ENCODE results near the gene TAP1.
"Not testable (repeated sequence)": the region's sequence is repeated elsewhere in the genome, so short reads cannot be mapped to it uniquely, and the experiment has no call there.

Gene TAP1

GRCh38 chr6:32853541-32854375 is at the start of gene TAP1, which contains the start of gene PSMB9:
Gene TAP1, minus strand, starts transcription at chr6:32853704. Its CDS starts 68 bp downstream, at chr6:32853636.
Gene PSMB9, plus strand, starts transcription at chr6:32854192. Its CDS starts 38 bp downstream, at chr6:32854230.
- peak; percentile 95 for DNase-seq (ENCODE audit: low spot score)

GRCh38 chr6:32895006-32895345 is 41.5 kb upstream of the TAP1 start:
- DNase-seq (ENCODE audit: low spot score), result no peak

- peak; percentile 96 for DNase-seq (ENCODE audit: low spot score)
Measured at GRCh38 chr6:32894085-32895005, 40.8 kb upstream of the TAP1 start.

- no peak for DNase-seq (ENCODE audit: low spot score)
Measured at GRCh38 chr6:32890831-32891230, 37.3 kb upstream of the TAP1 start.

- no peak for DNase-seq (ENCODE audit: low spot score)
Measured at GRCh38 chr6:32889533-32889932, 36.0 kb upstream of the TAP1 start.

- no peak for DNase-seq (ENCODE audit: low spot score)
Measured at GRCh38 chr6:32888576-32888975, 35.1 kb upstream of the TAP1 start.

GRCh38 chr6:32887616-32888015 is 34.1 kb upstream of the TAP1 start:
- DNase-seq (ENCODE audit: low spot score), result no peak

GRCh38 chr6:32886681-32887383 is 33.3 kb upstream of the TAP1 start:
- no peak for DNase-seq (ENCODE audit: low spot score)

- DNase-seq (ENCODE audit: low spot score), result peak; percentile 80
Measured at GRCh38 chr6:32885698-32886286, 32.3 kb upstream of the TAP1 start.

GRCh38 chr6:32883789-32884188 is 30.3 kb upstream of the TAP1 start:
- DNase-seq (ENCODE audit: low spot score), result no peak

- no peak for DNase-seq (ENCODE audit: low spot score)
Measured at GRCh38 chr6:32882879-32883250, 29.4 kb upstream of the TAP1 start.

GRCh38 chr6:32880962-32881361 is 27.5 kb upstream of the TAP1 start:
- DNase-seq (ENCODE audit: low spot score), result not testable (repeated sequence)

GRCh38 chr6:32879691-32880090 is 26.2 kb upstream of the TAP1 start:
- no peak for DNase-seq (ENCODE audit: low spot score)

- no peak for DNase-seq (ENCODE audit: low spot score)
Measured at GRCh38 chr6:32876603-32877002, 23.1 kb upstream of the TAP1 start.

GRCh38 chr6:32873947-32874346 is 20.4 kb upstream of the TAP1 start:
- DNase-seq (ENCODE audit: low spot score), result not testable (repeated sequence)

GRCh38 chr6:32868257-32868788 is 14.8 kb upstream of the TAP1 start:
- DNase-seq (ENCODE audit: low spot score), result peak; percentile 89

- no peak for DNase-seq (ENCODE audit: low spot score)
Measured at GRCh38 chr6:32867554-32868256, 14.2 kb upstream of the TAP1 start.

- peak; percentile 22 for DNase-seq (ENCODE audit: low spot score)
Measured at GRCh38 chr6:32867022-32867477, 13.5 kb upstream of the TAP1 start.

- no peak for DNase-seq (ENCODE audit: low spot score)
Measured at GRCh38 chr6:32865724-32866443, 12.4 kb upstream of the TAP1 start.

- no peak for DNase-seq (ENCODE audit: low spot score)
Measured at GRCh38 chr6:32862725-32863124, 9.2 kb upstream of the TAP1 start.

All from CD4-positive, alpha-beta T cell treated with Interleukin-2 at 100 ng/mL for 4 hours (primary cell).